WTC11 (cell line): ENCODE measurements around the gene CDKL5.

Source experiments
- AFF4 ChIP-seq: sonication (generic); formaldehyde crosslinking; IDR thresholded peaks from 2 replicates; pipeline ENCODE4 v1.8.1; 2023; ENCODE audit warnings: mild to moderate bottlenecking, missing genetic modification reagents, borderline replicate concordance
- CTCF ChIP-seq: fragments of 200-600 bp; IDR thresholded peaks from 2 replicates; pipeline ENCODE4 v1.8.0; 2022; ENCODE audit warnings: antibody characterized with exemption
- E2F5 ChIP-seq: sonication (generic); formaldehyde crosslinking; IDR thresholded peaks from 2 replicates; pipeline ENCODE4 v1.8.1; 2022; ENCODE audit warnings: mild to moderate bottlenecking, moderate library complexity, missing genetic modification reagents
- ETV6 ChIP-seq: sonication (generic); formaldehyde crosslinking; IDR thresholded peaks from 2 replicates; pipeline ENCODE4 v1.8.1; 2022; ENCODE audit warnings: mild to moderate bottlenecking, missing genetic modification reagents
- FOXP1 ChIP-seq: sonication (generic); formaldehyde crosslinking; IDR thresholded peaks from 2 replicates; pipeline ENCODE4 v1.8.0; 2022; ENCODE audit warnings: missing genetic modification reagents, mild to moderate bottlenecking, moderate library complexity, borderline replicate concordance
- JUN ChIP-seq: sonication (generic); formaldehyde crosslinking; IDR thresholded peaks from 2 replicates; pipeline ENCODE4 v1.8.0; 2023; ENCODE audit warnings: mild to moderate bottlenecking, missing genetic modification reagents
- NFYB ChIP-seq: sonication (generic); formaldehyde crosslinking; conservative IDR thresholded peaks from 2 replicates; pipeline ENCODE4 v1.8.0; 2022; ENCODE audit warnings: low read depth, missing genetic modification reagents
- RELA ChIP-seq: sonication (generic); formaldehyde crosslinking; IDR thresholded peaks from 2 replicates; pipeline ENCODE4 v1.8.1; 2022; ENCODE audit warnings: missing genetic modification reagents, mild to moderate bottlenecking, borderline replicate concordance
- SMAD3 ChIP-seq: sonication (generic); formaldehyde crosslinking; IDR thresholded peaks from 2 replicates; pipeline ENCODE4 v1.8.0; 2022; ENCODE audit warnings: missing genetic modification reagents, mild to moderate bottlenecking, borderline replicate concordance
- ZNF512 ChIP-seq: sonication (generic); formaldehyde crosslinking; IDR thresholded peaks from 2 replicates; pipeline ENCODE4 v1.8.1; 2022; ENCODE audit warnings: missing genetic modification reagents, borderline replicate concordance

- TF ChIP-seq AFF4 (CRISPR knock-in tag), result no peak
- TF ChIP-seq CTCF, result no peak
- TF ChIP-seq RELA (CRISPR knock-in tag), result no peak
- no peak for TF ChIP-seq NFYB (CRISPR knock-in tag)
- TF ChIP-seq FOXP1, result no peak
- no peak for TF ChIP-seq ZNF512 (CRISPR knock-in tag)
- no peak for TF ChIP-seq ETV6
- TF ChIP-seq SMAD3 (CRISPR knock-in tag), result no peak
- TF ChIP-seq JUN, result no peak
- no peak for TF ChIP-seq E2F5 (CRISPR knock-in tag)
Measured at GRCh38 chrX:18594079-18594478, 168.7 kb downstream of the CDKL5 start.
